ENCODE measurements around the gene KCNMA1. TPM values are rescaled to one million over a fixed set of nuclear protein-coding genes. Genes with fewer than 3 reads are reported as not detected.

Gene KCNMA1
- total and polyA plus RNA-seq, 7 donors: 15.3 to 427 (median 256) TPM

DNA sequence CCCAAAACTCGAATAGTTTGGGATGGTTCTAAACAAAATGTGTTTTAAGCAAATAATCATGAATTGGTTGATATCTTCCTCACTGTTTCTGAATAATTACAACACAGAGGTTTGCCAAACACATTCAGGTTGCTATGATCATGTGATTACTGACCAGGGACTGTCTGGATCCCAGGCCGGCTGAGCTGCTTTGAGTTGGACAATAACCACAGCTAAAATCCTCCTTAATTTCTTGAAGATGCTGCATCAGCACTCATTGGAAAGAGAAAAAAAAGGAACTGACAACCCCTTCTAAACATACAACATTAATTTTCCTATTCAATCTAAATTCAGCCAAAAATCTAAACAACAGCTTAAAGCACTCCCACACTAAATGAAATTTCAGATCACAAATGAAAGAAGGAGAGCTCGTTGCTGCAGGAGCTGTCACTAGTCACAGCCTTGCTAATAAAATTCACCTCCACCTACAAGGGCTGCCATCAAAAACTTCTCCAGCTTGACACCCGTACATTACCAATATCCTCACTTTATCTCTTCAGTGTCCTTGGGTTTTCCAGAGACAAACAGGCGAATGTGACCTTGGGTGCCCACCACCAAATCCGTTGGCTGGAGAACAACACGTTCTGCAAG is 560.2 kb downstream of the KCNMA1 start:
- Histone ChIP-seq H3K4me1 (peaks cover 0 to 70% (median 60%) of the 10 kb centered on the region in 4 donors), H3K27ac (peak overlapping the region in 1 of 4 donors; percentile 17), H3K36me3 (peaks cover 6 to 19% (median 11%) of the 10 kb centered on the region in 4 donors), H3K4me3 (no peak overlapping the region), H3K27me3 (no peaks in the 10 kb centered on the region), H3K9me3 (no peaks in the 10 kb centered on the region)
- intact Hi-C loops (cut with DNase I): no loop called here
- no peak for DNase-seq
- no peak for TF ChIP-seq POLR2AphosphoS5 (IDR thresholded peaks at IDR 0.05)
- no peak for TF ChIP-seq EP300 (IDR thresholded peaks at IDR 0.05)
- TF ChIP-seq, protein P1, sequence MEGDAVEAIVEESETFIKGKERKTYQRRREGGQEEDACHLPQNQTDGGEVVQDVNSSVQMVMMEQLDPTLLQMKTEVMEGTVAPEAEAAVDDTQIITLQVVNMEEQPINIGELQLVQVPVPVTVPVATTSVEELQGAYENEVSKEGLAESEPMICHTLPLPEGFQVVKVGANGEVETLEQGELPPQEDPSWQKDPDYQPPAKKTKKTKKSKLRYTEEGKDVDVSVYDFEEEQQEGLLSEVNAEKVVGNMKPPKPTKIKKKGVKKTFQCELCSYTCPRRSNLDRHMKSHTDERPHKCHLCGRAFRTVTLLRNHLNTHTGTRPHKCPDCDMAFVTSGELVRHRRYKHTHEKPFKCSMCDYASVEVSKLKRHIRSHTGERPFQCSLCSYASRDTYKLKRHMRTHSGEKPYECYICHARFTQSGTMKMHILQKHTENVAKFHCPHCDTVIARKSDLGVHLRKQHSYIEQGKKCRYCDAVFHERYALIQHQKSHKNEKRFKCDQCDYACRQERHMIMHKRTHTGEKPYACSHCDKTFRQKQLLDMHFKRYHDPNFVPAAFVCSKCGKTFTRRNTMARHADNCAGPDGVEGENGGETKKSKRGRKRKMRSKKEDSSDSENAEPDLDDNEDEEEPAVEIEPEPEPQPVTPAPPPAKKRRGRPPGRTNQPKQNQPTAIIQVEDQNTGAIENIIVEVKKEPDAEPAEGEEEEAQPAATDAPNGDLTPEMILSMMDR (IDR thresholded peaks at IDR 0.05): no peak
- TF ChIP-seq POLR2A (IDR thresholded peaks at IDR 0.05): no peak
- 76 to 82% methylated on average over 7 of the region's 7 CpGs for WGBS, 2 donors

DNA sequence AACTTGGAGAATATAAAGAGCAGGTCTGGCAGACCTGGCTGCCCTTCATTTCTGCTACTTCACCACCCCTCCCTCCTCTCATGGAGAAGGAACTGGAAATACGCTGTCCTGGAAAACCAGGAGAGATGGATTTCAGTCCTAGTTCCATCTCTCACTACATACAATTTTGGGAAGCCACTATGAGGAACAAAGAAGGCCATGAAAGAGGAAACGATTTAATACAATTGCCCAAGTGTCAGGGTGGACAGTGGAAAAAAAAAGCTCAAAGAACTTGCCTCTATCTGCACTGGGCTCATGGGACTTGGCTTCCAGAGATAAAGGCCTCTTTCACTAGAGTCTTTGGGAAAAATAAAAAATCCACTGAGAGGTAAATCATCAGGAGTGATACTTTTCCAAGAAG is 561.7 kb downstream of the KCNMA1 start:
- no peak for DNase-seq
- intact Hi-C loops (cut with DNase I): no loop called here
- no peaks in the 10 kb centered on the region for H3K27me3 ChIP-seq
- peak overlapping the region in 3 of 4 donors; percentile 66 to 82 (median 77) for H3K27ac ChIP-seq
- H3K4me1 ChIP-seq: peaks cover 0 to 63% (median 47%) of the 10 kb centered on the region in 4 donors
- WGBS, 2 donors: 83 to 86% methylated on average over 2 of the region's 2 CpGs
- TF ChIP-seq, protein P1 (IDR thresholded peaks at IDR 0.05): no peak
- no peak for TF ChIP-seq POLR2AphosphoS5 (IDR thresholded peaks at IDR 0.05)
- no peak for TF ChIP-seq POLR2A (IDR thresholded peaks at IDR 0.05)
- no peak for TF ChIP-seq EP300 (IDR thresholded peaks at IDR 0.05)
- no peak overlapping the region for H3K4me3 ChIP-seq
- peaks cover 12 to 28% (median 17%) of the 10 kb centered on the region in 4 donors for H3K36me3 ChIP-seq
- H3K9me3 ChIP-seq: no peaks in the 10 kb centered on the region

DNA sequence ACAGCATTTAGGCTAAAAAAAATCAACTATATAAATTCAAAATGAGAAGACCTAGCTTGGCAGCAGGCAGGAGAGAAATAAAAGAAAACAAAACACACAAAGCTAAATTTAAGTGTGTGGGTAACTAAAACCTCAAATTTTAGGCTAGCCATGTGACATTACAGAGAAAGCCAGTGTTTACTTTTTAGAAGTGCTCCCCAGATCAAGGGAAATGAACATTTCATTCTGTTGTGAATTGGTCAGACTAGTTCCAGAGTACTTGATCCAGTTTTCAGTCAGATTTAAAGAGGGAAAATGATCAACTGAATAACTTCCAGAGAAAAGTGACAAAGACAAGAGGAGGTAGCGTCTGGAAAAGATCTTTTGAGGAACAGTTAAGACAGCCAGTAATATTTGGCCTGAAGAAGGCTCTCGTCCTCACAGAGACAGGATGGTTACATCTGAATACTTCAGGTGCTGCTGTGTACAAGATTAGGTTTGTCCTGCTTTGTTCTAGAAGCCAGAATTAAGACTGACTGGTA is 563.4 kb downstream of the KCNMA1 start:
- Histone ChIP-seq H3K27me3 (no peaks in the 10 kb centered on the region), H3K4me1 (peaks cover 0 to 54% (median 38%) of the 10 kb centered on the region in 4 donors), H3K27ac (peak overlapping the region; percentile 20 to 82 (median 72)), H3K4me3 (no peak overlapping the region), H3K9me3 (no peaks in the 10 kb centered on the region), H3K36me3 (peaks cover 12 to 31% (median 23%) of the 10 kb centered on the region in 4 donors)
- DNase-seq: no peak
- intact Hi-C loops (cut with DNase I): loop anchor here (5.0 kb wide), 1 partner anchor 552 kb away; no protein-coding TSS in a partner anchor
- 80 to 88% methylated on average over 2 of the region's 2 CpGs for WGBS, 2 donors
- peak; percentile 76 to 94 (median 88) for TF ChIP-seq POLR2AphosphoS5 (IDR thresholded peaks at IDR 0.05)
- TF ChIP-seq, protein P1 (IDR thresholded peaks at IDR 0.05): no peak
- TF ChIP-seq POLR2A (IDR thresholded peaks at IDR 0.05): no peak
- peak; percentile 15 to 74 (median 46) for TF ChIP-seq EP300 (IDR thresholded peaks at IDR 0.05)

DNA sequence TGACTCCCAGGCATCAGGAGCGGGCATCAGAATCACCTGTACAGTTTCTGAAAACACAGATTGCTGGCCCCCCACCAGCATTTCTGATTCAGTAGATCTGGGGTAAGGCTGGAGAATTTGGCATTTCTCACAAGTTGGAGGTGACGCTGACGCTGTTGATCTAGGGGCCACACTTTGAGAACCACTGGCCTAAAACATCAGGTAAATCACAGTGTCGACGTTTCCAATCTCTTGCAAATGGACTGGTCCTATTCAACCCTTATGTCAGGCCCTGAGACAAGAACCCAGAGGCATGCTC is 564.0 kb downstream of the KCNMA1 start:
- no peaks in the 10 kb centered on the region for H3K27me3 ChIP-seq
- 95% methylated on average over 5 of the region's 5 CpGs for WGBS, 2 donors
- H3K36me3 ChIP-seq: peaks cover 8 to 27% (median 18%) of the 10 kb centered on the region in 4 donors
- TF ChIP-seq, protein P1 (IDR thresholded peaks at IDR 0.05): no peak
- no peak for TF ChIP-seq POLR2A (IDR thresholded peaks at IDR 0.05)
- no peak for TF ChIP-seq POLR2AphosphoS5 (IDR thresholded peaks at IDR 0.05)
- no peak for TF ChIP-seq EP300 (IDR thresholded peaks at IDR 0.05)
- no peak overlapping the region for H3K4me3 ChIP-seq
- intact Hi-C loops (cut with DNase I): loop anchor here (1.0 to 5.0 kb wide), 2 partner anchors 551 to 821 kb away; no protein-coding TSS in a partner anchor
- H3K27ac ChIP-seq: peak overlapping the region; percentile 20 to 82 (median 72)
- peaks cover 0 to 54% (median 38%) of the 10 kb centered on the region in 4 donors for H3K4me1 ChIP-seq
- no peaks in the 10 kb centered on the region for H3K9me3 ChIP-seq
- no peak for DNase-seq
